Measurements from ENCODE around the gene UNC13C.

Gene UNC13C

DNA sequence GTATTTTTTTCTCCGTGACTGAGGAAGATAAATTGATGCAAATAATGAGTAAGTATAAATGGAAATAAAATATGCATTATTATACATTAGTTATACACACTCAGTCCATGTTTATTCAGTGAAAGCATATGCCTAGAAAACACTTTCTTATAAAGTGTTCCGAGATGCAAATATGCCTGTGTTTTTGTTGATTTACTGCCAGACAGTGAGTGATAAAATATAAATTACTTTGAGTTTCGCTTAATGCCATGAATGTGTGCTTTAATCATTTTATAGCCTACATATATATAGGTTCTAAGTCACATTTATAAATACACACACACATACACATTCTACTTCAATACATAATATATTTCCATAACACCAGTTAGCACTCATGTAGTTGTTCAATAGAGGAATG lies 569.2 kb downstream of the UNC13C start:
- ChIA-PET POLR2A (no interaction called here), CTCF (no interaction called here)
- Histone ChIP-seq H3K9me3 (ENCODE audit: control insufficient read depth, insufficient read depth, low read depth, low read length) (no peaks in the 10 kb centered on the region), H3K4me3 (ENCODE audit: low read depth, low read length) (no peak overlapping the region), H3K36me3 (ENCODE audit: control insufficient read depth in 2 of 2, insufficient read depth in 1 of 2, low read length in 2 of 2) (no peaks in the 10 kb centered on the region), H3K27ac (ENCODE audit: extremely low read depth, low read depth, low read length) (no peak overlapping the region), H3K4me1 (ENCODE audit: control insufficient read depth, insufficient read depth, low read length) (no peaks in the 10 kb centered on the region)
- TF ChIP-seq ZNF146 (tag by site-specific recombination; IDR thresholded peaks at IDR 0.05) (no peak), BCL6B (tag by site-specific recombination; IDR thresholded peaks at IDR 0.05) (no peak), ZNF248 (tag by site-specific recombination; IDR thresholded peaks at IDR 0.05) (no peak), ZBTB1 (tag by site-specific recombination; IDR thresholded peaks at IDR 0.05) (no peak), ZNF548 (tag by site-specific recombination; IDR thresholded peaks at IDR 0.05) (no peak), ZNF473 (tag by site-specific recombination; IDR thresholded peaks at IDR 0.05) (no peak), ZNF266 (tag by site-specific recombination; IDR thresholded peaks at IDR 0.05; ENCODE audit: low read depth) (no peak), ZNF791 (tag by site-specific recombination; IDR thresholded peaks at IDR 0.05) (no peak), ZNF785 (tag by site-specific recombination; IDR thresholded peaks at IDR 0.05) (no peak), ZFP41 (tag by site-specific recombination; IDR thresholded peaks at IDR 0.05; ENCODE audit: borderline replicate concordance) (no peak), ZNF571 (tag by site-specific recombination; IDR thresholded peaks at IDR 0.05) (no peak), FEZF1 (tag by site-specific recombination; IDR thresholded peaks at IDR 0.05) (no peak), ZNF837 (tag by site-specific recombination; IDR thresholded peaks at IDR 0.05) (no peak)

GRCh38 chr15:54550954-54551353 lies 572.7 kb downstream of the UNC13C start:
- ChIA-PET CTCF (no interaction called here), POLR2A (no interaction called here)
- Histone ChIP-seq H3K27ac (ENCODE audit: extremely low read depth, low read depth, low read length) (no peak overlapping the region), H3K4me3 (ENCODE audit: low read depth, low read length) (no peak overlapping the region), H3K9me3 (ENCODE audit: control insufficient read depth, insufficient read depth, low read depth, low read length) (no peaks in the 10 kb centered on the region), H3K4me1 (ENCODE audit: control insufficient read depth, insufficient read depth, low read length) (no peaks in the 10 kb centered on the region), H3K36me3 (ENCODE audit: control insufficient read depth in 2 of 2, insufficient read depth in 1 of 2, low read length in 2 of 2) (no peaks in the 10 kb centered on the region)
- TF ChIP-seq MEIS1 (CRISPR knock-in tag; IDR thresholded peaks at IDR 0.05; ENCODE audit: borderline replicate concordance) (no peak), ZNF548 (tag by site-specific recombination; IDR thresholded peaks at IDR 0.05) (no peak), ZNF23 (tag by site-specific recombination; IDR thresholded peaks at IDR 0.05; ENCODE audit: borderline replicate concordance) (no peak), ZNF112 (tag by site-specific recombination; IDR thresholded peaks at IDR 0.05) (no peak), ZNF140 (tag by site-specific recombination; IDR thresholded peaks at IDR 0.05) (no peak), ZEB2 (tag by site-specific recombination; IDR thresholded peaks at IDR 0.05) (no peak), ZBTB20 (tag by site-specific recombination; IDR thresholded peaks at IDR 0.05) (no peak), ZNF335 (tag by site-specific recombination; conservative IDR thresholded peaks at IDR 0.05) (no peak), ZNF792 (tag by site-specific recombination; IDR thresholded peaks at IDR 0.05) (no peak), SALL2 (tag by site-specific recombination; IDR thresholded peaks at IDR 0.05; ENCODE audit: borderline replicate concordance) (no peak), ZBTB8A (tag by site-specific recombination; IDR thresholded peaks at IDR 0.05) (no peak), ZNF266 (tag by site-specific recombination; IDR thresholded peaks at IDR 0.05; ENCODE audit: low read depth) (no peak), ZNF114 (tag by site-specific recombination; IDR thresholded peaks at IDR 0.05) (no peak), ZNF184 (tag by site-specific recombination; IDR thresholded peaks at IDR 0.05) (no peak), ZNF223 (tag by site-specific recombination; IDR thresholded peaks at IDR 0.05) (no peak)
- TF ChIP-seq, protein P1, sequence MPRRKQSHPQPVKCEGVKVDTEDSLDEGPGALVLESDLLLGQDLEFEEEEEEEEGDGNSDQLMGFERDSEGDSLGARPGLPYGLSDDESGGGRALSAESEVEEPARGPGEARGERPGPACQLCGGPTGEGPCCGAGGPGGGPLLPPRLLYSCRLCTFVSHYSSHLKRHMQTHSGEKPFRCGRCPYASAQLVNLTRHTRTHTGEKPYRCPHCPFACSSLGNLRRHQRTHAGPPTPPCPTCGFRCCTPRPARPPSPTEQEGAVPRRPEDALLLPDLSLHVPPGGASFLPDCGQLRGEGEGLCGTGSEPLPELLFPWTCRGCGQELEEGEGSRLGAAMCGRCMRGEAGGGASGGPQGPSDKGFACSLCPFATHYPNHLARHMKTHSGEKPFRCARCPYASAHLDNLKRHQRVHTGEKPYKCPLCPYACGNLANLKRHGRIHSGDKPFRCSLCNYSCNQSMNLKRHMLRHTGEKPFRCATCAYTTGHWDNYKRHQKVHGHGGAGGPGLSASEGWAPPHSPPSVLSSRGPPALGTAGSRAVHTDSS (tag by site-specific recombination; IDR thresholded peaks at IDR 0.05) = no peak

All from HEK293 (cell line).